Esophagus (tissue), 2 donors: ENCODE results near the gene CEP44. TPM values are rescaled to one million over a fixed set of nuclear protein-coding genes. Genes with fewer than 3 reads are reported as not detected.
A peak's percentile ranks its signal among the peaks of the same experiment; 100 is the strongest.

Source experiments
- H3K27ac ChIP-seq, 2 donors: one replicate each; pipeline ENCODE4 v1.5.1; 2013; ENCODE audit warnings: low read depth in 2 of 2, mild to moderate bottlenecking in 2 of 2, inconsistent platforms in 1 of 2, low read length in 1 of 2, moderate library complexity in 1 of 2
- H3K27me3 ChIP-seq, 2 donors: one replicate each; pipeline ENCODE4 v1.6.1; 2013; ENCODE audit warnings: low read length in 2 of 2, control low read depth in 1 of 2, mild to moderate bottlenecking in 1 of 2; ENCODE audit not compliant: insufficient read depth in 2 of 2, control insufficient read depth in 1 of 2
- H3K36me3 ChIP-seq, 2 donors: one replicate each; pipeline ENCODE4 v1.6.1; 2013; ENCODE audit warnings: low read length in 1 of 2; ENCODE audit not compliant: control insufficient read depth in 2 of 2, insufficient read depth in 2 of 2
- H3K4me1 ChIP-seq, 2 donors: one replicate each; pipeline ENCODE4 v1.6.1; 2013; ENCODE audit warnings: low read length in 1 of 2; ENCODE audit not compliant: control insufficient read depth in 2 of 2, insufficient read depth in 2 of 2
- H3K4me3 ChIP-seq, 2 donors: one replicate each; pipeline ENCODE4 v1.5.1; 2013; ENCODE audit warnings: low read length in 2 of 2, mild to moderate bottlenecking in 2 of 2, low read depth in 1 of 2, moderate library complexity in 1 of 2
- H3K9me3 ChIP-seq, 2 donors: one replicate each; pipeline ENCODE4 v1.6.1; 2013; ENCODE audit warnings: mild to moderate bottlenecking in 2 of 2, low read depth in 1 of 2, low read length in 1 of 2, moderate library complexity in 1 of 2; ENCODE audit not compliant: control insufficient read depth in 2 of 2, insufficient read depth in 1 of 2
- WGBS, 2 donors: extraction: QIAGEN DNeasy Blood & Tissue Kit; methylation state at CpG; one replicate each; pipeline ENCODE4 v1.1.7; 2013; 5-methylcytosine and 5-hydroxymethylcytosine counted together
- polyA plus RNA-seq, 2 donors: library from polyadenylated mRNA; stranded (reverse); fragments of 200-250 nt; gene quantifications; one replicate each; pipeline ENCODE4 v1.2.3, GENCODE V29; 2013
- donor health status: healthy with polysubstance abuse.
- donor health status: Bipolar disorder and iron deficiency.

CEP44 gene
- polyA plus RNA-seq, 2 donors: 4.5 to 5.9 TPM

DNA sequence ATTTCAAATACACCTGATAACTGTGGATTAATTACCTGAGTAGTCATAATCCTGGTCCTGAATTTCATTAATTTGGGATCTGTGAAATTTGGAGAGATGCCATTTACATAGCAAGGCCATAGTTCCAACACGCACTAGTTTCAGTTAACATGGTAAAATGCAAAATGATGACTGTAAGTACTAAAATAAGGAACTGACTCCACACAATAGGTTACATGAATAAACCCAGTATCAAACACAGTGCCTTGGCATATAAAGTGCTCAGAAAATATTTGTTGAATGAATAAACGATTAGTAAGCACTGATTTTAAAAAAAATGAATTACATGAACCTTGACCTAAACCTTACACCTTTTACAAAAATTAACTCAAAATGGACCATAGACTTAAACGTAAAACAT, 9.3 kb upstream of the CEP44 start:
- no peaks in the 10 kb centered on the region for H3K4me1 ChIP-seq
- WGBS, 2 donors: 83 to 92% methylated on average over 3 of the region's 3 CpGs
- no peak overlapping the region for H3K4me3 ChIP-seq

DNA sequence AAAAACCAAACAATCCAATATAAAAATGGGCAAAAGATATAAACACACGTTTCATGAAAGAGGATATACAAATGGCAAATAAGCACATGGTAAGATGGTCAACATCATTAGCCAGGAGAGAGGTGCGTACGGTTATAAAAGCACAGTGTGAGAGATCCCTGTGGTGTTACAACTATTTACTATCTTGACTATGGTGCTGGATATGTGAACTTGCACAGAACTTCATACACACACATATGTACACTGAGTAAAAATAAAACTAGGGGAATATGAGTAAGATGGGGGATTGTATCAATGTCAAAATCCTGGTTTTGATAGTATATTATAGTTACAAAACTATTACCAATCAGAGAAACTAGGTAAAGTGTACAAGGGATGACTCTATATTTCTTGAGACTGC, 8.6 kb upstream of the CEP44 start:
- WGBS, 2 donors: 78 to 87% methylated on average over 3 of the region's 3 CpGs
- H3K27me3 ChIP-seq: no peaks in the 10 kb centered on the region
- no peak overlapping the region for H3K4me3 ChIP-seq
- no peak overlapping the region for H3K27ac ChIP-seq
- H3K36me3 ChIP-seq: no peaks in the 10 kb centered on the region
- H3K4me1 ChIP-seq: no peaks in the 10 kb centered on the region
- H3K9me3 ChIP-seq: no peaks in the 10 kb centered on the region

More for the DNA sequence above, 9.3 kb upstream of the CEP44 start:
- H3K27me3 ChIP-seq: no peaks in the 10 kb centered on the region
- H3K9me3 ChIP-seq: no peaks in the 10 kb centered on the region
- H3K27ac ChIP-seq: no peak overlapping the region
- no peaks in the 10 kb centered on the region for H3K36me3 ChIP-seq

GRCh38 chr4:174277433-174277832, 6.3 kb upstream of the CEP44 start:
- no peak overlapping the region for H3K27ac ChIP-seq
- H3K4me3 ChIP-seq: no peak overlapping the region
- H3K4me1 ChIP-seq: no peaks in the 10 kb centered on the region
- H3K9me3 ChIP-seq: no peaks in the 10 kb centered on the region
- H3K27me3 ChIP-seq: no peaks in the 10 kb centered on the region
- WGBS, 2 donors: 76 to 78% methylated on average over 3 of the region's 3 CpGs
- no peaks in the 10 kb centered on the region for H3K36me3 ChIP-seq

- no peaks in the 10 kb centered on the region for H3K27me3 ChIP-seq
- H3K9me3 ChIP-seq: no peaks in the 10 kb centered on the region
- no peak overlapping the region for H3K4me3 ChIP-seq
- no peaks in the 10 kb centered on the region for H3K4me1 ChIP-seq
- no peak overlapping the region for H3K27ac ChIP-seq
- no peaks in the 10 kb centered on the region for H3K36me3 ChIP-seq
Measured at GRCh38 chr4:174278467-174278866, 5.2 kb upstream of the CEP44 start.

GRCh38 chr4:174279433-174280155, 4.1 kb upstream of the CEP44 start:
- Histone ChIP-seq H3K4me1 (no peaks in the 10 kb centered on the region), H3K27ac (no peak overlapping the region), H3K27me3 (no peaks in the 10 kb centered on the region), H3K4me3 (no peak overlapping the region), H3K36me3 (no peaks in the 10 kb centered on the region), H3K9me3 (no peaks in the 10 kb centered on the region)
- WGBS, 2 donors: 88 to 93% methylated on average over 3 of the region's 3 CpGs

DNA sequence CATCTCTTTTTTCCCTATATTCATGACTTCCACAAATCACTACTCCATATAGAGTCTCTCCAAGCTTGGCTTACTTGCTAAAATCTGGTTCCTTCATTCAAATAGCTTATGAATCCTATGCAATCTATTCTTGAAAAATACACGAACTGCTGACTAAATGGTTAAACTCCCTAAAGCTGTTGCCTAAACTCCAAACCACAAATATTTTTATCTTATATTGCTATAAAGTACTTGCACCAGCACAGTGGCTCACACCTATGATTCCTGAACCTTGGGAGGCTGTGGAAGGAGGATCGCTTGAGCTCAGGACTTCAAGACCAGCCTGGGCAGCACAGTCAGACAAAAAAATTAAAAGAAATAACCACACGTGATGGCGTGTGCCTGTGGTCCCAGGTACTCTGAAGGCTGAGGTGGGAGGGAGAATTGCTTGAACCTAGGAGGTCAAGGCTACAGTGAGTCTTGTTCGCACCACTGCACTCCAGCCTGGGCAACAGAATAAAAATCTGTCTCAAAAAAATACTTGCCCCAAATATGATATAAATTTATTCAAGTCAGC, 2.5 kb upstream of the CEP44 start:
- Histone ChIP-seq H3K27me3 (no peaks in the 10 kb centered on the region), H3K36me3 (no peaks in the 10 kb centered on the region), H3K4me1 (no peaks in the 10 kb centered on the region), H3K4me3 (no peak overlapping the region), H3K9me3 (no peaks in the 10 kb centered on the region), H3K27ac (no peak overlapping the region)
- WGBS, 2 donors: 77 to 81% methylated on average over 5 of the region's 5 CpGs

- Histone ChIP-seq H3K9me3 (no peaks in the 10 kb centered on the region), H3K36me3 (no peaks in the 10 kb centered on the region), H3K27me3 (no peaks in the 10 kb centered on the region), H3K4me3 (no peak overlapping the region), H3K4me1 (no peaks in the 10 kb centered on the region), H3K27ac (no peak overlapping the region)
Measured at GRCh38 chr4:174281901-174282300, 1.8 kb upstream of the CEP44 start.

GRCh38 chr4:174282836-174283506, 740 bp upstream of the CEP44 start:
- WGBS, 2 donors: 1% methylated on average over 22 of the region's 22 CpGs
- peak overlapping the region; percentile 87 to 94 for H3K4me3 ChIP-seq
- no peaks in the 10 kb centered on the region for H3K9me3 ChIP-seq
- H3K27me3 ChIP-seq: no peaks in the 10 kb centered on the region
- peak overlapping the region; percentile 99 to 100 for H3K27ac ChIP-seq
- no peaks in the 10 kb centered on the region for H3K4me1 ChIP-seq
- H3K36me3 ChIP-seq: no peaks in the 10 kb centered on the region

- Histone ChIP-seq H3K27me3 (no peaks in the 10 kb centered on the region), H3K4me3 (peak overlapping the region; percentile 87 to 94), H3K27ac (peak overlapping the region; percentile 99 to 100), H3K9me3 (no peaks in the 10 kb centered on the region), H3K36me3 (no peaks in the 10 kb centered on the region), H3K4me1 (no peaks in the 10 kb centered on the region)
- 8 to 10% methylated on average over 6 of the region's 6 CpGs for WGBS, 2 donors
Measured at GRCh38 chr4:174284487-174284886, 776 bp downstream of the CEP44 start.

- Histone ChIP-seq H3K27me3 (no peaks in the 10 kb centered on the region), H3K36me3 (no peaks in the 10 kb centered on the region), H3K27ac (no peak overlapping the region), H3K4me1 (no peaks in the 10 kb centered on the region), H3K9me3 (no peaks in the 10 kb centered on the region), H3K4me3 (no peak overlapping the region)
- 92 to 98% methylated on average over 3 of the region's 3 CpGs for WGBS, 2 donors
Measured at GRCh38 chr4:174286870-174287269, 3.2 kb downstream of the CEP44 start.
